Upper lobe of right lung (tissue), 1 donor: ENCODE data around the gene BEND5. TPM values are rescaled to one million over a fixed set of nuclear protein-coding genes. Genes with fewer than 3 reads are reported as not detected.

Experiments used
- ATAC-seq: fragments of 200-7000 bp; cut with Tn5 transposase; one replicate; pipeline ENCODE4 v1.9.1; 2020; ENCODE audit warnings: mild to moderate bottlenecking, moderate library complexity
- DNase-seq: peaks from one replicate; pipeline ENCODE4 v3.0.0-alpha.2; 2020
- H3K27ac ChIP-seq: fragments of 200-600 bp; one replicate; pipeline ENCODE4 v1.8.0; 2022
- H3K27me3 ChIP-seq: fragments of 200-600 bp; one replicate; pipeline ENCODE4 v1.8.0; 2022; ENCODE audit warnings: mild to moderate bottlenecking
- H3K36me3 ChIP-seq: fragments of 200-600 bp; one replicate; pipeline ENCODE4 v1.8.0; 2022
- H3K4me1 ChIP-seq: fragments of 200-600 bp; one replicate; pipeline ENCODE4 v1.8.0; 2022
- H3K4me3 ChIP-seq: fragments of 200-600 bp; one replicate; pipeline ENCODE4 v1.8.0; 2022; ENCODE audit warnings: mild to moderate bottlenecking
- H3K9me3 ChIP-seq: fragments of 200-600 bp; one replicate; pipeline ENCODE4 v1.8.0; 2022
- intact Hi-C: fragments of 100-400 bp; cut with DNase I; formaldehyde crosslinking; loops from one replicate; pipeline ENCODE4 v1.11.0; 2022
- total RNA-seq: library from RNA; stranded (reverse); fragmentation: NEBNext Ultra II Directional; extraction: Animal tissue kit (Norgen Biotek cat#: 25700); gene quantifications from one replicate; pipeline ENCODE4 v1.2.1, GENCODE V29; 2021
- TF ChIP-seq, protein P1 (sequence below): fragments of 200-600 bp; IDR thresholded peaks from one replicate; pipeline ENCODE4 v1.8.0; 2022; ENCODE audit warnings: antibody characterized with exemption
- donor health status: DM: no; HTN: yes; CAD: no; lungs with severe emphysema.

BEND5 gene
- total RNA-seq, 1 donor from 2014 or later: 3.4 TPM

DNA sequence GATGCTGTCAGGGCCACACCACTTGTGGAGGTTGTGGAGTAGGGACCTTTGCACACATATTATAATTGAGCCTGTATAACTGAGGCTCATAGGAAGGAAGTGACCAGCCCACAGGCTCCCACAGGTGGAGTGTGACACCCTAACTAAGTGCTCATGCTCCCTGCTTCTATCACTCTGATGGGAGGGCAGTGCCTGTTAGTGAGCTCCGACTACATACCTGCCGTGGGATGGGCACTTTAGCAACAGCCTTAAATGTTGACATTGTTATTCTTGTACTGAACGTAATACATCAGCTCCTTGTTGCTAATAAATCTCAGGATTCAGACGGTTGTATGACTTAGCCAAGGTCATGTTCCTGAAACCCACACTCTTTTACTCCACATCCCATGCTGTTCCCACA, 58.0 kb downstream of the BEND5 start:
- TF ChIP-seq, protein P1, sequence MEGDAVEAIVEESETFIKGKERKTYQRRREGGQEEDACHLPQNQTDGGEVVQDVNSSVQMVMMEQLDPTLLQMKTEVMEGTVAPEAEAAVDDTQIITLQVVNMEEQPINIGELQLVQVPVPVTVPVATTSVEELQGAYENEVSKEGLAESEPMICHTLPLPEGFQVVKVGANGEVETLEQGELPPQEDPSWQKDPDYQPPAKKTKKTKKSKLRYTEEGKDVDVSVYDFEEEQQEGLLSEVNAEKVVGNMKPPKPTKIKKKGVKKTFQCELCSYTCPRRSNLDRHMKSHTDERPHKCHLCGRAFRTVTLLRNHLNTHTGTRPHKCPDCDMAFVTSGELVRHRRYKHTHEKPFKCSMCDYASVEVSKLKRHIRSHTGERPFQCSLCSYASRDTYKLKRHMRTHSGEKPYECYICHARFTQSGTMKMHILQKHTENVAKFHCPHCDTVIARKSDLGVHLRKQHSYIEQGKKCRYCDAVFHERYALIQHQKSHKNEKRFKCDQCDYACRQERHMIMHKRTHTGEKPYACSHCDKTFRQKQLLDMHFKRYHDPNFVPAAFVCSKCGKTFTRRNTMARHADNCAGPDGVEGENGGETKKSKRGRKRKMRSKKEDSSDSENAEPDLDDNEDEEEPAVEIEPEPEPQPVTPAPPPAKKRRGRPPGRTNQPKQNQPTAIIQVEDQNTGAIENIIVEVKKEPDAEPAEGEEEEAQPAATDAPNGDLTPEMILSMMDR: no peak
- Histone ChIP-seq H3K9me3 (no peaks in the 10 kb centered on the region), H3K27ac (no peak overlapping the region), H3K4me3 (no peak overlapping the region), H3K4me1 (peaks cover 3% of the 10 kb centered on the region), H3K36me3 (no peaks in the 10 kb centered on the region), H3K27me3 (no peaks in the 10 kb centered on the region)
- DNase-seq (no peak), ATAC-seq (peak; percentile 66)
- intact Hi-C loops: no loop called here

DNA sequence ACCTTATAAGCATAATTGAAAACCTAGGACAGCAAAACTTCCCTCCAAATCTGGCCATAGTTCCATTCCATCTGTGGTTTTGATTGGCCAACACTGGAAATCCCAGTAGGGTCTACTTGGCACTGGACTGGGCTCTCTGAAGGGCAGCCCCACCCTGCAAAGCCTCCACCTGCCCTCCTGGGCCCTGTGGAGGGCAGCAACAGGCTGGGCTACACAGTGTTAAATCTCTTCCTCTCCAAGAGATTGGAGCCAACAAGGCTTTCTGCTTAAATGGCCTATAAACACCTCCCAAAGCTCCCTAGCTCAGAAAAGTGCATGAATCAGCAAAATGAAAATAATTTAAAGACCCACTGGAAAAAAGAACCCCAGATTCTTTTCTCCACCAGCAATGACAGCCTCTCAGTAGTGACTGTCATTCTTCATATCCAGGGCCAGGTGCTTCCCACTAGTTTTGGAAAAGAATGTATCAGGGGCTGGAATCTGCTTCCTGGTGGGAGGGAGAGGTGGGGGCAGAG, 58.5 kb downstream of the BEND5 start:
- TF ChIP-seq, protein P1: no peak
- no peak for DNase-seq
- intact Hi-C loops: no loop called here

DNA sequence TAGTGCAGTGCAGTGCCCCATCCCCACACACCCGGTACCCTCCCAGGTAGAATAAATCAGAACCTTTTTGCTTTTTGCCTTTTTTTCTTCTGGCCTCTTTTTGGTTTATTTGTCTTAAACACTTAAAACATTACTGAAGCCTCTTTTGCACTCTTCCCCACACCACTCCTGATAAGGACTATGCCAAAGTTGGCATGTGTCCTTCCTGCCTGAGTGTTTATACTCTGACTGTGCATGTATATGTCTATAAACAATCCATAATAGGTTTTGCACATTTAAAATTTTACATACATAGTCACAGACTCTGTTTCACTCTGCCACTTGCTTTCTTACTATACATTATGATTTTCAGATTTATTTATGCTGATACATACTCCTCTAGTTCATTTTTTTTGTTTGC, 59.6 kb downstream of the BEND5 start:
- no peak overlapping the region for H3K4me3 ChIP-seq
- intact Hi-C loops: no loop called here
- peaks cover 3% of the 10 kb centered on the region for H3K4me1 ChIP-seq
- TF ChIP-seq, protein P1: no peak
- no peak for ATAC-seq
- no peaks in the 10 kb centered on the region for H3K27me3 ChIP-seq
- H3K9me3 ChIP-seq: no peaks in the 10 kb centered on the region
- no peak overlapping the region for H3K27ac ChIP-seq
- no peak for DNase-seq
- no peaks in the 10 kb centered on the region for H3K36me3 ChIP-seq

More for the DNA sequence above, 58.5 kb downstream of the BEND5 start:
- H3K36me3 ChIP-seq: no peaks in the 10 kb centered on the region
- H3K4me3 ChIP-seq: no peak overlapping the region
- H3K27me3 ChIP-seq: no peaks in the 10 kb centered on the region
- ATAC-seq: no peak
- no peaks in the 10 kb centered on the region for H3K9me3 ChIP-seq
- no peak overlapping the region for H3K27ac ChIP-seq
- peaks cover 3% of the 10 kb centered on the region for H3K4me1 ChIP-seq

DNA sequence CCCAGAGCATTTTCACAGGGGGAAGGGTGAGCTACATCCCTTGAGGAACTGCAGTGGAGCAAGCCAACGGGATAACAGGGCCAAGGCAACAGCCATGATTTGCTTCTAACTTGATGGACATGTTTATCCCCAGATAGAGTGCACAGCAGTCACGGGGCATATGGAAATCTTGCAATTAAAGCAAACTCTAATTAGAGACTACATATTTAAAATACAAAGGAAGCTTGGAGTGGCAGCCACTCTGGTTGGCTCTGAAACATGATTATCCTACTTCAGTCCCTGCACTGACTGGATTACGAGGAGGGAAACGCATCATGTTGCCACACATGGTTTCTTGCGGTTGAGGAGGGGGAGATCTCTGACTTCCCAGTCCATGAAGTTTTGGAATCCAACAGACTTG, 60.8 kb downstream of the BEND5 start:
- H3K27me3 ChIP-seq: no peaks in the 10 kb centered on the region
- peaks cover 3% of the 10 kb centered on the region for H3K4me1 ChIP-seq
- no peaks in the 10 kb centered on the region for H3K36me3 ChIP-seq
- no peaks in the 10 kb centered on the region for H3K9me3 ChIP-seq
- no peak for DNase-seq
- intact Hi-C loops: no loop called here
- no peak overlapping the region for H3K4me3 ChIP-seq
- TF ChIP-seq, protein P1: no peak
- no peak for ATAC-seq
- H3K27ac ChIP-seq: no peak overlapping the region

DNA sequence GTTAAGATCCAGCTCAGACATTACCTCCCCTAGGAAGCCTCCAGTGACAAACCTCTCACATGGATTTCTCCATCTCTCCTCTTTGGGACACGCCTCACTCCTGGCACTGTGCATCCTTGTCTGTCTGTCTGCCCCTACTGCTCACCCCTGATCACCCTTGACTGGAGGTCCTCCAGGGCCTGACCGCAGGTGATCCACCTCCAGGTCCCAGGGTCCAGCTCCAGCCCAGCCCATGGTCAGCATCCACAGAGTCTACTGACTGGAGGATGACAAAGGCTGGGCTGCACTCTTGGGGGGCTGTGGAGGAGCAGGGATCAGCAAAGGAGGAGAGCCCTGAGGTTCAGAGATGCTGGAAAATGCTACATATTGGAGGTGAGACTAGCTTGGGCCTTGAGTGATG, 65.8 kb downstream of the BEND5 start:
- Histone ChIP-seq H3K4me1 (no peaks in the 10 kb centered on the region), H3K27me3 (no peaks in the 10 kb centered on the region), H3K27ac (no peak overlapping the region), H3K4me3 (no peak overlapping the region), H3K36me3 (no peaks in the 10 kb centered on the region), H3K9me3 (no peaks in the 10 kb centered on the region)
- TF ChIP-seq, protein P1: no peak
- DNase-seq (no peak), ATAC-seq (no peak)
- intact Hi-C loops: no loop called here

DNA sequence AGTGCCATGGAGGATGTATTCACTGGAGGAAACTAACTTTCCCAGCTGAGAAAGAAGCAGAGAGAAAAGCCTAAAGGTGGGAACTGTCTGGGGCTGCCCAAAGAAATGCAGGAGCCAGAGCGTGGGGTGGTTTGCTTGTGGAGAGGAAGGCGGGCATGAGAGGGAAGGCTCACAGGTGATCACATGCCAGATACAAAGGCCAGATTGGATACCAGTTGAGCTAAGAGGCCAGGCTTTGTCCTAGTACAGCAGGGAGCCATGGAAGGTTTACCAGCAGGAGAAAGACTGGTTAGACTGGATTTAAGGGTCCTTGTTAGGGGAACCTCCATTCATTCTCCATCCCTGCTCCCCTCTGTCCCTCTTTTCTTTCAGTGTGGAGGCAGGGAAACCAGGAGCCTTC, 66.4 kb downstream of the BEND5 start:
- no peak for ATAC-seq
- intact Hi-C loops: no loop called here
- no peaks in the 10 kb centered on the region for H3K9me3 ChIP-seq
- H3K4me1 ChIP-seq: no peaks in the 10 kb centered on the region
- H3K27ac ChIP-seq: no peak overlapping the region
- TF ChIP-seq, protein P1: no peak
- no peak for DNase-seq
- H3K36me3 ChIP-seq: no peaks in the 10 kb centered on the region
- no peaks in the 10 kb centered on the region for H3K27me3 ChIP-seq
- H3K4me3 ChIP-seq: no peak overlapping the region
